H1 (cell line): Measurements from ENCODE around the gene HRH4. TPM values are rescaled to one million over a fixed set of nuclear protein-coding genes. Genes with fewer than 3 reads are reported as not detected.

Experiments used
- CTCF ChIA-PET: fragments of 300-600 bp; sonication (Branson Sonifier 250); formaldehyde crosslinking; loops from one replicate; lab custom pipeline; 2021; ENCODE audit not compliant: partially characterized antibody; lab: Charles Lee
- POLR2A ChIA-PET: fragments of 300-600 bp; sonication (Branson Sonifier 250); formaldehyde crosslinking; loops from one replicate; lab custom pipeline; 2021; ENCODE audit warnings: inconsistent platforms; ENCODE audit not compliant: partially characterized antibody; lab: Charles Lee
- DNase-seq, 2 experiments: peaks; one replicate each; pipeline versions ENCODE4 v3.0.0 to v3.0.0-alpha.2; 2010 to 2022; ENCODE audit warnings: low spot score in 2 of 2, low read depth in 1 of 2, mixed read lengths in 1 of 2
- FAIRE-seq: peaks from 2 replicates; lab custom pipeline; 2011; peaks lifted over from hg19 to GRCh38; lab: Jason Lieb, UNC
- H2AFZ ChIP-seq: 2 replicates; pipeline ENCODE4 v1.8.1; 2012; ENCODE audit warnings: low read length, inconsistent platforms
- H2AK5ac ChIP-seq: 2 replicates; pipeline ENCODE4 v1.6.1; 2013; ENCODE audit warnings: low read depth, low read length
- H2BK120ac ChIP-seq: replicated peaks from 2 replicates; pipeline ENCODE3; 2013; ENCODE audit warnings: low read depth, low read length, inconsistent platforms
- H2BK12ac ChIP-seq: 2 replicates; pipeline ENCODE4 v1.6.1; 2013; ENCODE audit warnings: low read depth, low read length
- H2BK15ac ChIP-seq: 2 replicates; pipeline ENCODE4 v1.6.1; 2013; ENCODE audit warnings: low read length
- H2BK20ac ChIP-seq: 2 replicates; pipeline ENCODE4 v1.6.1; 2013; ENCODE audit warnings: low read length
- H2BK5ac ChIP-seq: 2 replicates; pipeline ENCODE4 v1.6.1; 2013; ENCODE audit warnings: low read depth, low read length
- H3K14ac ChIP-seq: 2 replicates; pipeline ENCODE4 v1.6.1; 2013; ENCODE audit warnings: inconsistent platforms; ENCODE audit not compliant: insufficient read length
- H3K18ac ChIP-seq: 2 replicates; pipeline ENCODE4 v1.6.1; 2013; ENCODE audit warnings: low read length; ENCODE audit errors: extremely low read depth
- H3K23ac ChIP-seq: 2 replicates; pipeline ENCODE4 v1.6.1; 2013; ENCODE audit warnings: inconsistent platforms; ENCODE audit not compliant: insufficient read length
- H3K23me2 ChIP-seq: 2 replicates; pipeline ENCODE4 v1.6.1; 2013; ENCODE audit warnings: low read depth, low read length
- H3K27ac ChIP-seq: 2 replicates; pipeline ENCODE4 v1.6.1; 2011; ENCODE audit warnings: low read depth, low read length, inconsistent platforms
- H3K27me3 ChIP-seq, 4 experiments: replicated peaks in 1 of 4; 1 replicate in 1 of 4; 2 replicates in 3 of 4; pipeline versions ENCODE4 v1.6.1 to v1.8.1; 2011 to 2013; ENCODE audit warnings: low read length in 3 of 4, mild to moderate bottlenecking in 3 of 4, inconsistent platforms in 2 of 4, mixed read lengths in 2 of 4, moderate library complexity in 1 of 4; ENCODE audit not compliant: control insufficient read depth in 3 of 4, insufficient read depth in 3 of 4; ENCODE audit errors: extremely low read depth in 1 of 4
- H3K36me3 ChIP-seq, 4 experiments: 2 replicates each; pipeline versions ENCODE4 v1.6.1 to v1.8.1; 2011 to 2013; ENCODE audit warnings: mild to moderate bottlenecking in 4 of 4, low read length in 3 of 4, moderate library complexity in 2 of 4, control low read depth in 1 of 4, inconsistent platforms in 1 of 4; ENCODE audit not compliant: insufficient read depth in 4 of 4, control insufficient read depth in 2 of 4
- H3K4ac ChIP-seq: replicated peaks from 2 replicates; pipeline ENCODE3; 2013; ENCODE audit warnings: low read length, low read depth, mixed read lengths, inconsistent platforms; ENCODE audit not compliant: insufficient read length
- H3K4me1 ChIP-seq, 4 experiments: replicated peaks in 1 of 4; 1 replicate in 1 of 4; 2 replicates in 3 of 4; pipeline versions ENCODE4 v1.6.1 to v1.8.1; 2011 to 2013; ENCODE audit warnings: low read length in 3 of 4, inconsistent platforms in 2 of 4, mixed read lengths in 1 of 4; ENCODE audit not compliant: insufficient read depth in 4 of 4, control insufficient read depth in 3 of 4
- H3K4me2 ChIP-seq, 2 experiments: 2 replicates each; pipeline versions ENCODE4 v1.6.1 to v1.8.1; 2011 to 2013; ENCODE audit warnings: low read depth in 2 of 2, low read length in 2 of 2, control low read depth in 1 of 2, inconsistent platforms in 1 of 2, mild to moderate bottlenecking in 1 of 2; ENCODE audit not compliant: insufficient read depth in 1 of 2
- H3K4me3 ChIP-seq, 4 experiments: fragments of 200-600, 300-600 bp in 1 of 4; sonication (generic), shearing (Covaris generic), sonication (Bioruptor Twin) in 1 of 4; 2 replicates each; pipeline versions ENCODE4 v1.5.1 to v1.8.1; 2011 to 2016; ENCODE audit warnings: low read length in 4 of 4, low read depth in 3 of 4, control low read depth in 2 of 4, inconsistent platforms in 2 of 4, mild to moderate bottlenecking in 2 of 4, mixed read lengths in 1 of 4, moderate library complexity in 1 of 4; ENCODE audit not compliant: insufficient read depth in 2 of 4; ENCODE audit errors: extremely low read depth in 1 of 4
- H3K56ac ChIP-seq: replicated peaks from 2 replicates; pipeline ENCODE3; 2013; ENCODE audit warnings: low read depth, mild to moderate bottlenecking, mixed read lengths, low read length, inconsistent platforms; ENCODE audit not compliant: insufficient read length
- H3K79me1 ChIP-seq: 2 replicates; pipeline ENCODE4 v1.6.1; 2013; ENCODE audit warnings: low read depth, low read length, control low read depth
- H3K79me2 ChIP-seq, 2 experiments: 2 replicates each; pipeline versions ENCODE4 v1.6.1 to v1.8.1; 2012 to 2013; ENCODE audit warnings: low read length in 2 of 2, mild to moderate bottlenecking in 2 of 2, inconsistent platforms in 1 of 2; ENCODE audit not compliant: insufficient read depth in 2 of 2, control insufficient read depth in 1 of 2
- H3K9ac ChIP-seq, 4 experiments: replicated peaks in 1 of 4; 1 replicate in 1 of 4; 2 replicates in 3 of 4; pipeline versions ENCODE4 v1.6.1 to v1.8.1; 2011 to 2013; ENCODE audit warnings: low read depth in 3 of 4, low read length in 3 of 4, control low read depth in 2 of 4, mild to moderate bottlenecking in 2 of 4, moderate library complexity in 2 of 4, inconsistent platforms in 1 of 4; ENCODE audit errors: extremely low read depth in 1 of 4
- H3K9me3 ChIP-seq, 2 experiments: 2 replicates each; pipeline versions ENCODE4 v1.6.1 to v1.8.1; 2012 to 2013; ENCODE audit warnings: mild to moderate bottlenecking in 2 of 2, moderate library complexity in 2 of 2, control low read depth in 1 of 2, inconsistent platforms in 1 of 2, low read depth in 1 of 2, low read length in 1 of 2, mixed read lengths in 1 of 2; ENCODE audit not compliant: insufficient read depth in 2 of 2
- H4K20me1 ChIP-seq, 2 experiments: replicated peaks in 1 of 2; 2 replicates each; pipeline versions ENCODE3 to v1.8.1; 2011 to 2013; ENCODE audit warnings: inconsistent platforms in 2 of 2, low read length in 2 of 2, mild to moderate bottlenecking in 1 of 2; ENCODE audit not compliant: insufficient read depth in 2 of 2, control insufficient read depth in 1 of 2
- H4K5ac ChIP-seq: 2 replicates; pipeline ENCODE4 v1.6.1; 2013; ENCODE audit warnings: low read length, low read depth, mixed read lengths, inconsistent platforms; ENCODE audit not compliant: insufficient read length
- H4K8ac ChIP-seq: 2 replicates; pipeline ENCODE4 v1.8.0; 2013; ENCODE audit warnings: mild to moderate bottlenecking, moderate library complexity, low read length, inconsistent platforms; ENCODE audit not compliant: insufficient read depth; ENCODE audit errors: extremely low read depth
- H4K91ac ChIP-seq: replicated peaks from 2 replicates; pipeline ENCODE3; 2013; ENCODE audit warnings: low read length, mixed read lengths, inconsistent platforms; ENCODE audit not compliant: insufficient read length
- CHD1 ChIP-seq: IDR thresholded peaks from 2 replicates; pipeline ENCODE4 v1.6.1; 2012; ENCODE audit warnings: low read depth, low read length, improper control_type of control experiment
- EGR1 ChIP-seq: IDR thresholded peaks from 2 replicates; pipeline ENCODE4 v1.6.1; 2011; ENCODE audit warnings: low read depth, low read length, borderline replicate concordance
- EP300 ChIP-seq, 2 experiments: IDR thresholded peaks; 1 replicate in 1 of 2; 2 replicates in 1 of 2; pipeline ENCODE4 v1.6.1; 2011 to 2012; ENCODE audit warnings: low read depth in 2 of 2, low read length in 2 of 2, mild to moderate bottlenecking in 2 of 2, borderline replicate concordance in 1 of 2, inconsistent platforms in 1 of 2, moderate library complexity in 1 of 2
- HDAC2 ChIP-seq, 2 experiments: fragments of 300-600 bp in 1 of 2; sonication (generic) in 1 of 2; IDR thresholded peaks; 2 replicates each; pipeline ENCODE4 v1.6.1; 2011 to 2012; ENCODE audit warnings: low read depth in 2 of 2, low read length in 2 of 2, mild to moderate bottlenecking in 2 of 2, moderate library complexity in 2 of 2, borderline replicate concordance in 1 of 2, inconsistent platforms in 1 of 2
- JUN ChIP-seq: IDR thresholded peaks from 2 replicates; pipeline ENCODE4 v1.6.1; 2011; ENCODE audit warnings: low read depth, mild to moderate bottlenecking, improper control_type of control experiment, low read length
- JUND ChIP-seq: IDR thresholded peaks from 2 replicates; pipeline ENCODE4 v1.6.1; 2011; ENCODE audit warnings: mild to moderate bottlenecking, improper control_type of control experiment, low read length
- MAX ChIP-seq: IDR thresholded peaks from 2 replicates; pipeline ENCODE4 v1.6.1; 2012; ENCODE audit warnings: inconsistent platforms
- PHF8 ChIP-seq: fragments of 200-600 bp; sonication (generic); conservative IDR thresholded peaks from 2 replicates; pipeline ENCODE4 v1.7.1; 2012; ENCODE audit warnings: low read depth, mild to moderate bottlenecking, inconsistent platforms, low read length, moderate library complexity
- RFX5 ChIP-seq: IDR thresholded peaks from 2 replicates; pipeline ENCODE4 v1.6.1; 2011; ENCODE audit warnings: low read depth, low read length, improper control_type of control experiment, borderline replicate concordance
- ZNF274 ChIP-seq: IDR thresholded peaks from 2 replicates; pipeline ENCODE4 v1.7.0; 2012; ENCODE audit warnings: low read length, borderline replicate concordance; ENCODE audit errors: extremely low read depth
- WGBS, 2 experiments: shearing (Covaris generic) in 1 of 2; methylation state at CpG; one replicate each; pipeline versions ENCODE4 v1.1.6 to v1.1.7; 2013 to 2015; ENCODE audit warnings: low lambda C conversion rate in 2 of 2, mixed read lengths in 2 of 2, inconsistent platforms in 1 of 2, low coverage in 1 of 2, missing lambda C conversion rate in 1 of 2; ENCODE audit not compliant: insufficient replicate concordance in 2 of 2, insufficient coverage in 1 of 2, insufficient read length in 1 of 2; ENCODE audit errors: extremely low coverage in 1 of 2, missing lambda C conversion rate in 1 of 2; 5-methylcytosine and 5-hydroxymethylcytosine counted together
- polyA plus RNA-seq, 7 experiments: library from polyadenylated mRNA; depleted of rRNA in 3 of 7; stranded (reverse) in 5 of 7; unstranded in 2 of 7; fragments of >200 nt in 5 of 7; fragments of 200-250 nt in 2 of 7; gene quantifications; 1 replicate in 5 of 7; 2 replicates in 1 of 7; 4 replicates in 1 of 7; pipeline versions ENCODE4 v1.2.1 to v1.2.3, GENCODE V29; 2011 to 2013; ENCODE audit warnings: missing spikeins in 2 of 7, mixed read lengths in 2 of 7
- total RNA-seq: library from RNA; stranded (reverse); fragmentation: NEBNext Ultra II Directional; extraction: Animal tissue kit (Norgen Biotek cat#: 25700); gene quantifications from 2 replicates; pipeline ENCODE4 v1.2.1, GENCODE V29; 2021

Gene HRH4
- total and polyA plus RNA-seq, 2 of the 8 experiments (the other 6 are each of a cell fraction or from before 2014, with no cell fraction given) = 0.03 TPM; not detected in 1

- no peaks in the 10 kb centered on the region for H3K79me2 ChIP-seq
- H2BK15ac ChIP-seq = no peak overlapping the region
- WGBS, 2 experiments = 87% methylated on average over 4 of the region's 4 CpGs; no CpG with 5 or more reads in 1 of the 2 experiments
- no peak overlapping the region for H3K18ac ChIP-seq
- H3K9ac ChIP-seq = no peak overlapping the region
- DNase-seq (no peak), FAIRE-seq (no peak)
- H3K4ac ChIP-seq = no peak overlapping the region
- no peak overlapping the region for H2BK120ac ChIP-seq
- no peak overlapping the region for H2AK5ac ChIP-seq
- POLR2A ChIA-PET = no interaction called here
- no peak overlapping the region for H3K4me3 ChIP-seq
- H2BK12ac ChIP-seq = no peak overlapping the region
- no peaks in the 10 kb centered on the region for H3K79me1 ChIP-seq
- H4K91ac ChIP-seq = no peak overlapping the region
- no peaks in the 10 kb centered on the region for H3K9me3 ChIP-seq
- no peak overlapping the region for H3K4me2 ChIP-seq
- H4K20me1 ChIP-seq = no peaks in the 10 kb centered on the region
- CTCF ChIA-PET = interaction anchor here (0.8 to 11.9 kb wide), 3 partner anchors 12 to 40 kb away, joined by 3 to 101 read pairs (median 62); no protein-coding TSS in a partner anchor
- no peak overlapping the region for H3K56ac ChIP-seq
- no peak overlapping the region for H3K23ac ChIP-seq
- no peaks in the 10 kb centered on the region for H3K36me3 ChIP-seq
- H3K27ac ChIP-seq = no peak overlapping the region
- no peak overlapping the region for H2AFZ ChIP-seq
- no peaks in the 10 kb centered on the region; the same call in 1 of the 2 replicates for H3K23me2 ChIP-seq
- no peak overlapping the region for H3K14ac ChIP-seq
- H4K5ac ChIP-seq = no peak overlapping the region
- H2BK5ac ChIP-seq = no peak overlapping the region
- no peak overlapping the region for H2BK20ac ChIP-seq
- H3K27me3 ChIP-seq = no peaks in the 10 kb centered on the region
- no peak overlapping the region for H4K8ac ChIP-seq
- TF ChIP-seq HDAC2 (IDR thresholded peaks at IDR 0.05; ENCODE audit: borderline replicate concordance in 1 of 2, low read depth in 2 of 2, low read length in 2 of 2) = no peak
- no peak for TF ChIP-seq PHF8
- TF ChIP-seq CHD1 = no peak
- TF ChIP-seq EP300 (IDR thresholded peaks at IDR 0.05; ENCODE audit: borderline replicate concordance in 1 of 2, low read depth in 2 of 2, low read length in 2 of 2) = no peak
- no peak for TF ChIP-seq EGR1
- no peak for TF ChIP-seq ZNF274
- TF ChIP-seq JUND = no peak
- no peak for TF ChIP-seq JUN
- no peak for TF ChIP-seq MAX
- no peak for TF ChIP-seq RFX5
- H3K4me1 ChIP-seq = no peaks in the 10 kb centered on the region; a peak in 1 of 7 replicates
Observed at GRCh38 chr18:24504401-24504800, 44.0 kb downstream of the HRH4 start.
